Putamen (tissue), 1 donor: Measurements from ENCODE around the gene TERT.
"Not testable (repeated sequence)": the region's sequence is repeated elsewhere in the genome, so short reads cannot be mapped to it uniquely, and the experiment has no call there.

Experiments used
- DNase-seq: peaks from one replicate; pipeline ENCODE4 v3.0.0-alpha.2; 2016; ENCODE audit warnings: low spot score

The TERT gene

DNA sequence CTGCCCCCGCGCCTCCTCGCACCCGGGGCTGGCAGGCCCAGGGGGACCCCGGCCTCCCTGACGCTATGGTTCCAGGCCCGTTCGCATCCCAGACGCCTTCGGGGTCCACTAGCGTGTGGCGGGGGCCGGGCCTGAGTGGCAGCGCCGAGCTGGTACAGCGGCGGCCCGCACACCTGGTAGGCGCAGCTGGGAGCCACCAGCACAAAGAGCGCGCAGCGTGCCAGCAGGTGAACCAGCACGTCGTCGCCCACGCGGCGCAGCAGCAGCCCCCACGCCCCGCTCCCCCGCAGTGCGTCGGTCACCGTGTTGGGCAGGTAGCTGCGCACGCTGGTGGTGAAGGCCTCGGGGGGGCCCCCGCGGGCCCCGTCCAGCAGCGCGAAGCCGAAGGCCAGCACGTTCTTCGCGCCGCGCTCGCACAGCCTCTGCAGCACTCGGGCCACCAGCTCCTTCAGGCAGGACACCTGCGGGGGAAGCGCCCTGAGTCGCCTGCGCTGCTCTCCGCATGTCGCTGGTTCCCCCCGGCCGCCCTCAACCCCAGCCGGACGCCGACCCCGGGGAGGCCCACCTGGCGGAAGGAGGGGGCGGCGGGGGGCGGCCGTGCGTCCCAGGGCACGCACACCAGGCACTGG is 548 bp downstream of the TERT start:
- no peak for DNase-seq

DNA sequence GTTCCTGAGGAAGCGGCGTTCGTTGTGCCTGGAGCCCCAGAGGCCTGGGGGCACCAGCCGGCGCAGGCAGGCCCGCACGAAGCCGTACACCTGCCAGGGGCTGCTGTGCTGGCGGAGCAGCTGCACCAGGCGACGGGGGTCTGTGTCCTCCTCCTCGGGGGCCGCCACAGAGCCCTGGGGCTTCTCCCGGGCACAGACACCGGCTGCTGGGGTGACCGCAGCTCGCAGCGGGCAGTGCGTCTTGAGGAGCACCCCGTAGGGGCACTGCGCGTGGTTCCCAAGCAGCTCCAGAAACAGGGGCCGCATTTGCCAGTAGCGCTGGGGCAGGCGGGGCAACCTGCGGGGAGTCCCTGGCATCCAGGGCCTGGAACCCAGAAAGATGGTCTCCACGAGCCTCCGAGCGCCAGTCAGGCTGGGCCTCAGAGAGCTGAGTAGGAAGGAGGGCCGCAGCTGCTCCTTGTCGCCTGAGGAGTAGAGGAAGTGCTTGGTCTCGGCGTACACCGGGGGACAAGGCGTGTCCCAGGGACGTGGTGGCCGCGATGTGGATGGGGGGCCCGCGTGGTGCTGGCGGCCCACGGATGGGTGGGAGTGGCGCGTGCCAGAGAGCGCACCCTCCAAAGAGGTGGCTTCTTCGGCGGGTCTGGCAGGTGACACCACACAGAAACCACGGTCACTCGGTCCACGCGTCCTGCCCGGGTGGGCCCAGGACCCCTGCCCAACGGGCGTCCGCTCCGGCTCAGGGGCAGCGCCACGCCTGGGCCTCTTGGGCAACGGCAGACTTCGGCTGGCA is 1.3 kb downstream of the TERT start:
- DNase-seq, result no peak

DNA sequence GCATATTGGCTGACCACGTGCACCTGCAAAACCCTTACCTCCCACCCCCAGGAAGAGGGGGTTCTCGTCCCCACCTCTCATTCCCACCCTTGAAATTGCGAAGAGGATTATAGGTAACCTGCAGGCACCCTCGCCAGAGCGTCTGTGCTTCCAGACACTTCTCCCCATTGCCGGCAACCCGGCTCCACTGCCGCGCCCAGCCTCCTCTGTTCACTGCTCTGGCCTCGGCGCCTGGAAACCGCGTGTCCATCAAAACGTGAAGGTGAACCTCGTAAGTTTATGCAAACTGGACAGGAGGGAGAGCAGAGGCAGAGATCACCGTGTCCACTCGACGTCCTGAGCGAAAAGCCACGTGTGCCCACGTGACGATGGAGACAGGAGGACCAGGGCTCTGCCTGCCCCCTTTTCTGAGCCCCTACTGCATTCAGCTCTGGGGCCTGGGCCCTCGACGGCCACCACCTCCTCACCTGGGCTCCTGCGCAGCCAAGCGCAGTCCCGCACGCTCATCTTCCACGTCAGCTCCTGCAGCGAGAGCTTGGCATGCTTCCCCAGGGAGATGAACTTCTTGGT is 1.9 kb downstream of the TERT start:
- DNase-seq, result no peak

DNA sequence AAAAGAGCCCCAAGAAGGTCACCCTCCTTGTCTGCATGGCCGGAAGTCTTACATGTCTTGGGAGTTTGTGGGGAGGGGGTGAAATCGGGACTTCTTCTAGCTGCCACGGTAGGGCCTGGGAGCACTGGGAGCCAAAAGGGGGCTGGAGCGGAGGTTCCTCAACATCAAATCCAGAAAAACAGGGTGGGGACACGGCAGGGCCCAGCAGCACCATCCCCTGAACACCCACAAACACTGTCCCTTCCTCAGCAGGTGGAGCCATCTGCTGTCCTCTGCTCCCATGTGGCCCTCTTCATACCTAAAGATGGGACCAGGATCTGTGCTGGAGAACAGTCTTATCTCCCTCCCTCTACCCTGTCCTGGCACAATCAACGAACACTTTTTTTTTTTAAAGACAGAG is 2.7 kb downstream of the TERT start:
- DNase-seq, result no peak

DNA sequence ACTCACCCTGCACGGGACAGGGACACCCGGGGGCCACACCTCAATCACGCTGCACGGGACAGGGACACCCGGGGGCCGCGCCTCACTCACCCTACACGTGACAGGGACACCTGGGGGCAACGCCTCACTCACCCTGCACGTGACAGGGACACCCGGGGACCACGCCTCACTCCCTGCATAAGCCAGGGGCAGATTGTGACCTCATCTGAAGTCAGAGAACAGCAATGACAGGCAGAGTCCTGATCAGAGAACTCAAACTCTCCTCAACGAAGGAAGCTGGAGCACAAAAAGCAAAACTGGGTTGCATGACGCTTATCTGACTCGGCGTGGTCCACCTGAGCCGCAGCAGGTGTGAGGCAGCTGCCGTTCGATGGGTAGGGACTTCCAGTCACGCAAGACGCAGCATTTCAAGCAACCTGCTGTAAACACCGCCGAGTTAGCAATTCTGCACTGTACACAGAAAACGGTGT is 3.2 kb downstream of the TERT start:
- DNase-seq, result no peak

DNA sequence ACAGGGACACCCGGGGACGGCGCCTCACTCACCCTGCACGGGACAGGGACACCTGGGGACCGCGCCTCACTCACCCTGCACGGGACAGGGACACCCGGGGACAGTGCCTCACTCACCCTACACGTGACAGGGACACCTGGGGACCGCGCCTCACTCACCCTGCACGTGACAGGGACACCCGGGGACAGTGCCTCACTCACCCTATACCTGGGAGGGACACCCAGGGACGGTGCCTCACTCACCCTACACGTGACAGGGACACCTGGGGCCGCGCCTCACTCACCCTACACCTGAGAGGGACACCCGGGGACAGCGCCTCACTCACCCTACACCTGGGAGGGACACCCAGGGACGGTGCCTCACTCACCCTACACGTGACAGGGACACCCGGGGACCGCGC is 3.9 kb downstream of the TERT start:
- DNase-seq, result not testable (repeated sequence)

DNA sequence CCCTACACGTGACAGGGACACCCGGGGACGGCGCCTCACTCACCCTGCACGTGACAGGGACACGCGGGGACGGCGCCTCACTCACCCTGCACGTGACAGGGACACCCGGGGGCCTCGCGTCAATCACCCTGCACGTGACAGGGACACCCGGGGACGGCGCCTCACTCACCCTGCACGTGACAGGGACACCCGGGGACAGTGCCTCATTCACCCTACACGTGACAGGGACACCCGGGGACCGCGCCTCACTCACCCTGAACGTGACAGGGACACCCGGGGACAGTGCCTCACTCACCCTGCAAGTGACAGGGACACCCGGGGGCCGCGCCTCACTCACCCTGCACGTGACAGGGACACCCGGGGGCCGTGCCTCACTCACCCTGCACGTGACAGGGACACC is 5.3 kb downstream of the TERT start:
- DNase-seq, result not testable (repeated sequence)

DNA sequence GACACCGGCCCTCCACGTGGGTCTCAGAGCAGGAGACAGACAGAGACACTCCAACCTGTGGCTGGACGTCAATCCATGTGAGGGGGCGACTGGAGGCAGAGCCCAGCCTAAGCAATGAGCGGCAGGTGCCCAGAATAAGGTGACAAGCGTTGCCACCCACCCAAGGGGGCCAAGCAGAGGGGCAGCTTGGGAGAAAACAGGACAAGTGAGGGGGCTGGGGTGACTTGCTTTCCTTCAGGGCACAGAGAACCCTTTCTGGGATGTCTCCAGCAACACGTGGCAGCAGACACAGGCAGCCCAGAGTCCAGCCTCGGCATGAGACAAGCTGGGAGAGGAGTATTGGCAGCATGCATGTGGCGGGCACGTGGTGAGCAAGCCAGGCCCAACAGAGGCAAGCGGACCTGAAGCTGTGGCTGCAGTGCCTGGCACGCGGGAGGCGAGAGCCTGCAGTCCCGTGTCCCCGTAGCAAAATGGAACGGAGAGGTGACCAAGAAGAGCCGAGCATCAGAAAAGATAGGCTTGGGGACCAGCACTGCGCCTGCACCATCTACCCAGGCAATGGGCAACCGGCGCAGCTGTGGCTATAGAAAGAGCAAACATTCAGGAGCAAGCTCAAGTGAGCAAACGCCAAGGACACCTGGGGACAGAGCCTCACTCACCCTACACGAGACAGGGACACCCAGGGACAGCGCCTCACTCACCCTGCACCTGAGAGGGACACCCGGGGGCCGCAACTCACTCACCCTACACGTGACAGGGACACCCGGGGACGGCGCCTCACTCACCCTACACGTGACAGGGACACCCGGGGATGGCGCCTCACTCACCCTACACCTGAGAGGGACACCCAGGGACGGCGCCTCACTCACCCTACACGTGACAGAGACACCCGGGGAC is 6.2 kb downstream of the TERT start:
- no peak for DNase-seq

DNA sequence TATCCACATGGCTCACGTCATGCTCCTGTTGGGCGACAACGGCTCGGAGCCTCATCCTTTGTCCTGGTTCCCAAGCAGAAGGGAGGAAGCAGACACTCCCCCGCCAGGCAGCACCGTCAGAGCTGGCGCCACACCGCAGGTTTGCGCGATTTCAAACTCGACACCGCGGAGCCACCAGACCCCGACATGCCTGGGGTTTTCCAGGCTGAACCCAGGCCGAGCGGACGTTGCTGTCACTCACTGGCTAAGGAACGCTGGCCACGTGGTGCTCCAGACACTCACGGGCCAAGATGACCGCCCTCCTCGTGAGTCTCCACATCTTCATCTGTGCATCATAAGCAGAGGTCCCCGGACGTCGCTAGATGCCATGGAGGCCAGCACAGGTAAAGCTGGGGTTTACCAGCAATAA is 9.0 kb downstream of the TERT start:
- DNase-seq, result no peak

DNA sequence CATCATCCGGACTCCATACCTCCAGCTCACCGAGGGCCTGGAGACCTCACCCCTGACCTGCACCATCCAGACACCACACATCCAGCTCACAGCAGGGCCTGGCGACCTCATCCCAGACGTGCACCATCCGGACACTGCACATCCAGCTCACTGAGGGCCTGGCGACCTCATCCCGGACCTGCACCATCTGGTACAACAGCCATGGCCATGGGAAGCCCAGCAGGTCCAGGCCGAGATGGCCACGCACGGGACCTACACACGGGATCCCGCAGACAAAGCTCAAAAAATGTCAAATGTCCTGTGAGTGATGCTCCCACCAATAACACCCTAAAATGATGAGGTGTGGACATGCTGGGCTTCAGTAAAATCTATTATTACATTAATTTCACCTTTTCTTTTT is 9.7 kb downstream of the TERT start:
- no peak for DNase-seq

DNA sequence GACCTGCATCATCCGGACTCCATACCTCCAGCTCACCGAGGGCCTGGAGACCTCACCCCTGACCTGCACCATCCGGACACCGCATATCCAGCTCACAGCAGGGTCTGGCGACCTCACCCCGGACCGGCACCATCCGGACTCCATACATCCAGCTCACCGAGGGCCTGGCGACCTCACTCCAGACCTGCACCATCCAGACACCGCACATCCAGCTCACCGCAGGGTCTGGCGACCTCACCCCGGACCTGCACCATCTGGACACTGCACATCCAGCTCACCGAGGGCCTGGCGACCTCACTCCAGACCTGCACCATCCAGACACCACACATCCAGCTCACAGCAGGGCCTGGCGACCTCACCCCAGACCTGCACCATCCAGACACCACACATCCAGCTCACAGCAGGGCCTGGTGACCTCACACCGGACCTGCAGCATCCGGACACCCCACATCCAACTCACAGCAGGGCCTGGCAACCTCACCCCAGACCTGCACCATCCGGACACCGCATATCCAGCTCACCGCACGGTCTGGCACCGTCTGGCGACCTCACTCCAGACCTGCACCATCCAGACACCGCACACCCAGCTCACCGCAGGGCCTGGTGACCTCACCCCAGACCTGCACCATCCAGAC is 10.4 kb downstream of the TERT start:
- not testable (repeated sequence) for DNase-seq

DNA sequence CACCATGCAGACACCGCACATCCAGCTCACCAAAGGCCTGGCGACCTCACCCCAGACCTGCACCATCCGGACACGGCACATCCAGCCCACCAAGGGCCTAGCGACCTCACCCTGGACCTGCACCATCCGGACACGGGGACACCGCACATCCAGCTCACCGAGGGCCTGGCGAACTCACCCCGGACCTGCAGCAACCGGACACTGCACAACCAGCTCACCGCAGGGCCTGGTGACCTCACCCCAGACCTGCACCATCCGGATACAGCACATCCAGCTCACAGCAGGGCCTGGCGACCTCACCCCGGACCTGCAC is 11.2 kb downstream of the TERT start:
- not testable (repeated sequence) for DNase-seq

DNA sequence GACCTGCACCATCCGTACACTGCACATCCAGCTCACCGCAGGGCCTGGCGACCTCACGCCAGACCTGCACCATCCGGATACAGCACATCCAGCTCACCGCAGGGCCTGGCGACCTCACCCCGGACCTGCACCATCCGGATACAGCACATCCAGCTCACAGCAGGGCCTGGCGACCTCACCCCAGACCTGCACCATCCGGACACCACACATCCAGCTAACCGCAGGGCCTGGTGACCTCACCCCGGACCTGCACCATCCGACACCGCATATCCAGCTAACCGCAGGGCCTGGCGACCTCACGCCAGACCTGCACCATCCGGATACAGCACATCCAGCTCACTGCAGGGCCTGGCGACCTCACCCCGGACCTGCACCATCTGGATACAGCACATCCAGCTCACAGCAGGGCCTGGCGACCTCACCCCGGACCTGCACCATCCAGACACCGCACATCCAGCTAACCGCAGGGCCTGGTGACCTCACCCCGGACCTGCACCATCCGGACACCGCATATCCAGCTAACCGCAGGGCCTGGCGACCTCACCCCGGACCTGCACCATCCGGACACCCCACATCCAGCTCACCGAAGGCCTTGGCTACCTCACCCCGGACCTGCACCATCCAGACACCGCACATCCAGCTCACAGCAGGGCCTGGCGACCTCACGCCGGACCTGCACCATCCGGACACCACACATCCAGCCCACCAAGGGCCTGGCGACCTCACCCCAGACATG is 11.7 kb downstream of the TERT start:
- DNase-seq, result not testable (repeated sequence)

DNA sequence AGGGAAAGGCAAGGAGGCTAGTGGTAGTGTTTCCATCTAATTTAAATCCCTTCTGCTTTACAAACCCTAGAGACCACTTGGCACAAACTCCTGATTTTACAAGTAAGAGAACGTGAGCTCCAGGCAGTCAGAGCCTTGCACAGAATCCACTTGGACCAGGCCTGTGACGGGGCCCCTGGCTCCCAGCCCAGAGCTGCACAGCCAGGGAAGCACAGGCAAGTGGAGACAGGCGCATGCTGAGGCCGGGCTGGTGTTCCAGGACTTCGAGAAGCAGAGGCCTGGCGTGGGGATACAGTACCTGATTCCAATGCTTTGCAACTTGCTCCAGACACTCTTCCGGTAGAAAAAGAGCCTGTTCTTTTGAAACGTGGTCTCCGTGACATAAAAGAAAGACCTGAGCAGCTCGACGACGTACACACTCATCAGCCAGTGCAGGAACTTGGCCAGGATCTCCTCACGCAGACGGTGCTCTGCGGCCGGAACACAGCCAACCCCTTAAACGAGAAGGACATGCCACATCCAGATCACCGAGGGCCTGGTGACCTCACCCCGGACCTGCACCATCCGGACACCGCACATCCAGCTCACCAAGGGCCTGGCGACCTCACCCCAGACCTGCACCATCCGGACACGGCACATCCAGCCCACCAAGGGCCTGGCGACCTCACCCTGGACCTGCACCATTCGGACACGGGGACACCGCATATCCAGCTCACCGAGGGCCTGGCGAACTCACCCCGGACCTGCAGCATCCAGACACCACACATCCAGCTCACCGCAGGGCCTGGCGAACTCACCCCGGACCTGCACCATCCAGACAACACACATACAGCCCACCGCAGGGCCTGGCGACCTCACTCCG is 12.5 kb downstream of the TERT start:
- DNase-seq, result no peak

DNA sequence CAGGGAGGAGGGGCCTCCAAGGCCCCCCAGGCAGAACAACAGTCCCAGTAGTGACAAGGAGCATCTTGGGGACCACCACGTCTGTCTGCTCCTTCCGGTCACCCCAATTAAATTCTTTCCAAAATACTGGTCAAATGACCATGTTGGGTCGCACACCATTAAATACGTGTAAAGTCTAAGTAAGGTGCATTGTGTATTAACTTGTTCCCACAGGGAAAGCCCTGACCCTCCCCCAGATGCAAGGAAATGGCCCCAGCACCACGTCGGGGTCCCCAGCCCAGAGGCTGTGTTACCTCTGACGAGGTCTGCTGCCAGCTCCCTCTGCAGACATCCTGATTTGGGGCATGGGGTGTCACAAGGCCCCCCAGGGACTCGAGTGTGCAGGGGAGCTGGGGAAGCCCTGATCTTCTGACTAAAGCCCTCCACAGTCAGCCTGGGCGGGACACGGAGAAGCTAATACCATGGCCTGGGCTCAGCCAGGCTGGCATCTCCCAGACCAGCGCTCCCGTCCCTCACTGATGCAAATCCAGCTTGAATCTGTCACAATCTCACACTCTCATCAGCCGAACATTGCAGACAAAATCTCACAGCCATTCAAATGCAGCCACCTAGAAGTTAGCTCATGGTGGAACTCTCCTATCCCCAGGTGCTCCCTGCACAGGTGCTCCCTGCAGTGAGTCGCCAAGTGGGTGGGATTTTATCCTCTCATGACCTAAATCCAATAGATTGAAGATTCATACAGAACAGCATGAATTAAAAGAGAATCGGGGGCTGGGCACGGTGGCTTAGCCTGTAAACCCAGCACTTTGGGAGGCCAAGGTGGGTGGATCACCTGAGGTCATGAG is 13.6 kb downstream of the TERT start:
- DNase-seq, result no peak

DNA sequence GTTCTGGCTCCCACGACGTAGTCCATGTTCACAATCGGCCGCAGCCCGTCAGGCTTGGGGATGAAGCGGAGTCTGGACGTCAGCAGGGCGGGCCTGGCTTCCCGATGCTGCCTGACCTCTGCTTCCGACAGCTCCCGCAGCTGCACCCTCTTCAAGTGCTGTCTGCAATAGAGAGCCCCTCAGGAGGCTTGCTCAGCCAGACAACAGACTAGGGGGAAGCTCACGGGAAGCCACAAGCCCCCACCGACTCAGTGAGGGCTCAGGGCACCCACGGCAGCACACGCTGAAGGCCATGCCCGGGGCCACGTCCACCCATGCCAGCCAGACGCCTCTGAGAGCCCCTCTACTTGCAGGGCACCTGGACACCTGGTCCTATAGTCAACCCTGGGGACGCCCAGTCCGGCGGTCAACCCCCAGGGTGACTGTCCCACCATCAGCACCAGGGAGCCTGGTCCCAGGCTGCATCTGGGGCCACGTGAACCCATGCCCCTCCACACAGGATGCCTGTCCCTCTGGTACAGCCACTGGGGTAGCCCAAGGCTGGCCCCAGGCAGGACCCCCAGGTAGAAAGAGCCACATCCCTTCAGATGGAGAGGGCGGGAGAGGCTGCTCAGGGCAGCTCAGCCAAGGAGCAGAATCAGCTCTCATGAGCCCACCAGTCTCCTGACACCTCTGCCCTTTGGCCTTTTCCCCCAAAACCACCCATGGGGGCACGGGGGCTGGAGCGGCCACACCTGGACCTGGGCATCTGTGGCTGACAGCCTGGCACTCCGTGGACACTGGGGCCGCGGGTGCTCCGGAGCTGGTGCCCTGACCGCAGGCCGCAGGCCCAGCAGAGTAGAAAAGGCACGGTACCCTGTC is 14.5 kb downstream of the TERT start:
- no peak for DNase-seq

DNA sequence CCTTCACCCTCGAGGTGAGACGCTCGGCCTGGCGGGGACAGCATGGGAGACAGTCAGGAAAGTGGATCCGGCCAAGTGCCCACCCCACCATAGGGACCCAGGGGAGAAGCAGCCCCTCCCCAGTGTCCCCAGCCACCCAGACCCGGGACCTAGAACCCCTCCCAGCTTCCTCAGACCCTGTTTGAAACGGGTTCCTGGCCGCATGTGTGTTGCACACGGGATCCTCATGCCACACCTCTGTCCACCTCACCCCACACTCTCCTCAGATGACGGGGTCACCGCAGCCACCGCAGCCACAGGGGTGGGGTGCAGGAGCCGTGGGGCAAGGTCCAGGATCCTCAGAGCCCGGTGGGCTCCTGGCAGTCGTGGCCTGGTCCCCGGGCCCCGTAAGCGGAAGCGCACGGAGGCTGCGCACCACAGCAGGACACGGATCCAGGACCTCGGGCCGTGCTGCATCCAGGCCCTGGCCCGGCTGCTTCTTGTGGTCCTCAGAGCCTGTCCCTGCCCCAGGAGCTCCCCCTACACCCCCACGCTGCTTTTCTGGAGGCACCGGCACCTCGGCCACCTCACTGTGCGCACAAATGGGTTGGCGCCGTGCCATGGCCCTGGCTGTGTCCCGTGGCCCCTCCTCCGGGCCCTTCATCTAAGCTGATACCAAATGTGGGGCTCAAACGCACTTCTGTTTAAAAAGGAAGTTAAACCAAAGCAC is 15.3 kb downstream of the TERT start:
- DNase-seq, result no peak
